IMR-90 (cell line): ENCODE data around the gene HSPH1. TPM values are rescaled to one million over a fixed set of nuclear protein-coding genes. Genes with fewer than 3 reads are reported as not detected.
A peak's percentile ranks its signal among the peaks of the same experiment; 100 is the strongest.

ENCODE experiments used
- ATAC-seq: fragments of 200-7000 bp; cut with Tn5 transposase; 2 replicates; pipeline ENCODE4 v1.9.1; 2020; ENCODE audit warnings: low read depth, mild to moderate bottlenecking, moderate library complexity
- BruUV-seq: library from RNA; stranded (reverse); fragments of 400-500 nt; replicated peaks from 2 replicates; lab custom pipeline; 2021; lab: Mats Ljungman, UMichigan
- CTCF ChIA-PET: fragments of 300-600 bp; formaldehyde crosslinking; extraction: SDS; loops from one replicate; lab custom pipeline; 2021; ENCODE audit warnings: antibody characterized with exemption; lab: Yijun Ruan, JAX
- POLR2A ChIA-PET: fragments of 300-600 bp; sonication (Branson Sonifier 250); formaldehyde crosslinking; loops from one replicate; lab custom pipeline; 2022; ENCODE audit warnings: antibody characterized with exemption; ENCODE audit not compliant: unreplicated experiment; lab: Charles Lee
- DNase-seq: peaks from one replicate; pipeline ENCODE4 v3.0.0; 2013
- H2AFZ ChIP-seq: replicated peaks from 2 replicates; pipeline ENCODE3; 2013; ENCODE audit warnings: low read length, mild to moderate bottlenecking; ENCODE audit not compliant: poor library complexity
- H2AK5ac ChIP-seq: 2 replicates; pipeline ENCODE4 v1.6.1; 2013; ENCODE audit warnings: low read depth, low read length, inconsistent platforms
- H2AK9ac ChIP-seq: replicated peaks from 2 replicates; pipeline ENCODE3; 2013; ENCODE audit warnings: mild to moderate bottlenecking, low read depth, low read length, moderate library complexity; ENCODE audit not compliant: poor library complexity
- H2BK120ac ChIP-seq: 2 replicates; pipeline ENCODE4 v1.6.1; 2013; ENCODE audit warnings: low read depth, low read length, inconsistent platforms
- H2BK15ac ChIP-seq: 3 replicates; pipeline ENCODE4 v1.6.1; 2013; ENCODE audit warnings: low read depth, low read length, inconsistent platforms
- H2BK20ac ChIP-seq: 2 replicates; pipeline ENCODE4 v1.6.1; 2013; ENCODE audit warnings: low read depth, mild to moderate bottlenecking, inconsistent platforms, low read length, moderate library complexity
- H2BK5ac ChIP-seq: 2 replicates; pipeline ENCODE4 v1.6.1; 2013; ENCODE audit warnings: mild to moderate bottlenecking, low read depth, low read length, inconsistent platforms; ENCODE audit not compliant: poor library complexity, severe bottlenecking
- H3K14ac ChIP-seq: replicated peaks from 2 replicates; pipeline ENCODE4 v1.6.1; 2013; ENCODE audit warnings: low read depth, low read length, inconsistent platforms
- H3K18ac ChIP-seq: 2 replicates; pipeline ENCODE4 v1.6.1; 2013; ENCODE audit warnings: low read depth, low read length, control low read depth
- H3K23ac ChIP-seq: 2 replicates; pipeline ENCODE4 v1.6.1; 2013; ENCODE audit warnings: low read depth, low read length, inconsistent platforms
- H3K27ac ChIP-seq: 2 replicates; pipeline ENCODE4 v1.5.1; 2013; ENCODE audit warnings: mild to moderate bottlenecking, control low read depth, low read length; ENCODE audit not compliant: insufficient read depth
- H3K27me3 ChIP-seq: 2 replicates; pipeline ENCODE4 v1.6.1; 2013; ENCODE audit warnings: low read length; ENCODE audit not compliant: control insufficient read depth, insufficient read depth
- H3K36me3 ChIP-seq: 2 replicates; pipeline ENCODE4 v1.6.1; 2013; ENCODE audit warnings: low read length, mixed read lengths; ENCODE audit not compliant: control insufficient read depth, insufficient read depth
- H3K4ac ChIP-seq: 2 replicates; pipeline ENCODE4 v1.6.1; 2013; ENCODE audit warnings: low read depth, low read length, inconsistent platforms
- H3K4me1 ChIP-seq: 2 replicates; pipeline ENCODE4 v1.6.1; 2013; ENCODE audit warnings: low read length, mixed read lengths; ENCODE audit not compliant: control insufficient read depth, insufficient read depth
- H3K4me2 ChIP-seq: 2 replicates; pipeline ENCODE4 v1.6.1; 2013; ENCODE audit warnings: low read depth, mild to moderate bottlenecking, control low read depth, low read length, moderate library complexity
- H3K4me3 ChIP-seq: 2 replicates; pipeline ENCODE4 v1.5.1; 2013; ENCODE audit warnings: low read depth, mild to moderate bottlenecking, control low read depth, low read length, moderate library complexity; ENCODE audit not compliant: insufficient read depth
- H3K56ac ChIP-seq: 2 replicates; pipeline ENCODE4 v1.6.1; 2013; ENCODE audit warnings: low read length, inconsistent platforms; ENCODE audit not compliant: insufficient read depth; ENCODE audit errors: extremely low read depth
- H3K79me1 ChIP-seq, 2 experiments: 2 replicates each; pipeline ENCODE4 v1.6.1; 2013; ENCODE audit warnings: low read length in 2 of 2, inconsistent platforms in 1 of 2, low read depth in 1 of 2
- H3K9ac ChIP-seq: 2 replicates; pipeline ENCODE4 v1.6.1; 2013; ENCODE audit warnings: low read depth, low read length, control low read depth
- H3K9me1 ChIP-seq: 2 replicates; pipeline ENCODE4 v1.6.1; 2013; ENCODE audit warnings: low read length, inconsistent platforms; ENCODE audit not compliant: insufficient read depth
- H3K9me3 ChIP-seq: 2 replicates; pipeline ENCODE4 v1.6.1; 2013; ENCODE audit warnings: low read length; ENCODE audit not compliant: control insufficient read depth, insufficient read depth
- H4K20me1 ChIP-seq: 2 replicates; pipeline ENCODE4 v1.6.1; 2013; ENCODE audit warnings: low read length, inconsistent platforms; ENCODE audit not compliant: insufficient read depth
- H4K5ac ChIP-seq: 2 replicates; pipeline ENCODE4 v1.6.1; 2013; ENCODE audit warnings: mild to moderate bottlenecking, low read depth, low read length, control low read depth
- H4K8ac ChIP-seq, 2 experiments: 2 replicates each; pipeline ENCODE4 v1.6.1; 2013; ENCODE audit warnings: low read depth in 2 of 2, low read length in 2 of 2, control low read depth in 1 of 2, inconsistent platforms in 1 of 2
- H4K91ac ChIP-seq: 2 replicates; pipeline ENCODE4 v1.6.1; 2013; ENCODE audit warnings: low read depth, low read length, inconsistent platforms; ENCODE audit not compliant: insufficient read depth
- CEBPB ChIP-seq: IDR thresholded peaks from 2 replicates; pipeline ENCODE4 v1.6.1; 2012; ENCODE audit warnings: low read depth, low read length, improper control_type of control experiment
- ELK1 ChIP-seq: fragments of 150-350 bp; IDR thresholded peaks from 2 replicates; pipeline ENCODE4 v1.6.1; 2016; ENCODE audit warnings: low read depth, mild to moderate bottlenecking, low read length, moderate library complexity, borderline replicate concordance
- WGBS, 2 experiments: methylation state at CpG; one replicate each; pipeline versions ENCODE4 v1.1.5 to v1.1.7; 2013; ENCODE audit warnings: missing lambda C conversion rate in 2 of 2; ENCODE audit not compliant: insufficient read length in 1 of 2; ENCODE audit errors: extremely low coverage in 2 of 2; 5-methylcytosine and 5-hydroxymethylcytosine counted together
- dilution Hi-C: fragments of 300-500 bp; cut with HindIII; formaldehyde crosslinking; loops from one replicate; pipeline ENCODE4 v1.14.3; 2018; ENCODE audit warnings: low sequenced_read_pairs; ENCODE audit not compliant: unreplicated experiment
- in situ Hi-C: fragments of 300-500 bp; cut with MboI; formaldehyde crosslinking; loops from 3 replicates; pipeline ENCODE4 v1.14.3; 2019; ENCODE audit warnings: low sequenced_read_pairs, inconsistent platforms, mixed read lengths
- intact Hi-C: fragments of 100-400 bp; cut with micrococcal nuclease; formaldehyde crosslinking; loops from 2 replicates; pipeline ENCODE4 v1.10.0; 2022
- polyA plus RNA-seq, 3 experiments: library from polyadenylated mRNA; depleted of rRNA; stranded (reverse); fragments of >200 nt; gene quantifications; 2 replicates each; pipeline ENCODE4 v1.2.3, GENCODE V29; 2012; ENCODE audit warnings: low replicate concordance in 1 of 3
- total RNA-seq: library from RNA; depleted of rRNA; stranded (reverse); fragments of >200 nt; gene quantifications from 2 replicates; pipeline ENCODE4 v1.2.3, GENCODE V29; 2012

The HSPH1 gene
- total and polyA plus RNA-seq, 2 of the 4 experiments (the other 2 are of a cell fraction): 36.8 to 40.3 TPM

GRCh38 chr13:31154939-31155338 lies 6.8 kb downstream of the HSPH1 start:
- H2BK15ac ChIP-seq: no peak overlapping the region
- BruUV-seq: no TSS peak
- H3K18ac ChIP-seq: 0 out of 2 replicates have a peak overlapping the region, but pooled peaks have one; percentile 54
- no peaks in the 10 kb centered on the region; the same call in 1 of the 2 replicates for H3K4me1 ChIP-seq
- H2AK9ac ChIP-seq: no peak overlapping the region
- H3K27me3 ChIP-seq: no peaks in the 10 kb centered on the region
- no peaks in the 10 kb centered on the region for H3K9me1 ChIP-seq
- H3K9me3 ChIP-seq: no peaks in the 10 kb centered on the region
- H2BK5ac ChIP-seq: peak overlapping the region; percentile 73
- H4K8ac ChIP-seq: no peak overlapping the region
- no peak overlapping the region for H2AFZ ChIP-seq
- in situ Hi-C loops: no loop called here
- ChIA-PET CTCF (no interaction called here), POLR2A (no interaction called here)
- H2AK5ac ChIP-seq: no peak overlapping the region
- H2BK120ac ChIP-seq: peak overlapping the region; percentile 5; the same call in 1 of the 2 replicates
- H3K4me2 ChIP-seq: no peak overlapping the region; the same call in 1 of the 2 replicates
- WGBS, 2 experiments: no CpG with 5 or more reads among the region's 2 CpGs
- H4K5ac ChIP-seq: no peak overlapping the region
- H3K79me1 ChIP-seq: peaks cover 15 to 46% of the 10 kb centered on the region in 2 experiments
- H3K36me3 ChIP-seq: peaks cover 18% of the 10 kb centered on the region
- H4K91ac ChIP-seq: no peak overlapping the region
- intact Hi-C loops: loop anchor here (2.0 kb wide), 1 partner anchor 16 kb away; no protein-coding TSS in a partner anchor
- no peak overlapping the region for H2BK20ac ChIP-seq
- dilution Hi-C loops: no loop called here
- peaks cover 7% of the 10 kb centered on the region; the same call in 1 of the 2 replicates for H4K20me1 ChIP-seq
- TF ChIP-seq CEBPB (0 out of 2 replicates have a peak, but pooled peaks have one; percentile 6), ELK1 (no peak)
- H3K4me3 ChIP-seq: no peak overlapping the region
- H3K27ac ChIP-seq: no peak overlapping the region
- ATAC-seq: peak; percentile 71
- no peak overlapping the region for H3K4ac ChIP-seq
- DNase-seq: peak; percentile 65
- no peak overlapping the region for H3K56ac ChIP-seq
- no peak overlapping the region for H3K23ac ChIP-seq
- H3K9ac ChIP-seq: no peak overlapping the region
- H3K14ac ChIP-seq: no peak overlapping the region
